Nephron progenitor cell (in vitro differentiated cells): Measurements from ENCODE around the gene C8G.

Experiments used
- DNase-seq: peaks from one replicate; pipeline ENCODE4 v3.0.0; 2021
- H3K27ac Mint-ChIP-seq: 2 replicates; pipeline ENCODE4 v1.8.0; 2021; ENCODE audit warnings: mild to moderate bottlenecking, moderate library complexity, mixed read lengths
- H3K27me3 Mint-ChIP-seq: 2 replicates; pipeline ENCODE4 v1.8.0; 2021; ENCODE audit warnings: mild to moderate bottlenecking, low read depth, mixed read lengths; ENCODE audit not compliant: poor library complexity
- H3K36me3 Mint-ChIP-seq: 2 replicates; pipeline ENCODE4 v1.8.0; 2021; ENCODE audit warnings: low read depth, mixed read lengths
- H3K4me1 Mint-ChIP-seq: 2 replicates; pipeline ENCODE4 v1.8.0; 2021; ENCODE audit warnings: mixed read lengths
- H3K4me3 Mint-ChIP-seq: 2 replicates; pipeline ENCODE4 v1.8.0; 2021; ENCODE audit warnings: mild to moderate bottlenecking, moderate library complexity, mixed read lengths
- H3K9me3 Mint-ChIP-seq: 2 replicates; pipeline ENCODE4 v1.8.0; 2021; ENCODE audit warnings: mild to moderate bottlenecking, moderate library complexity, mixed read lengths
- TF ChIP-seq, protein P1 (sequence below): fragments of 200-600 bp; sonication (generic); IDR thresholded peaks from 2 replicates; pipeline ENCODE4 v1.5.0; 2021; ENCODE audit warnings: antibody characterized with exemption

The C8G gene

DNA sequence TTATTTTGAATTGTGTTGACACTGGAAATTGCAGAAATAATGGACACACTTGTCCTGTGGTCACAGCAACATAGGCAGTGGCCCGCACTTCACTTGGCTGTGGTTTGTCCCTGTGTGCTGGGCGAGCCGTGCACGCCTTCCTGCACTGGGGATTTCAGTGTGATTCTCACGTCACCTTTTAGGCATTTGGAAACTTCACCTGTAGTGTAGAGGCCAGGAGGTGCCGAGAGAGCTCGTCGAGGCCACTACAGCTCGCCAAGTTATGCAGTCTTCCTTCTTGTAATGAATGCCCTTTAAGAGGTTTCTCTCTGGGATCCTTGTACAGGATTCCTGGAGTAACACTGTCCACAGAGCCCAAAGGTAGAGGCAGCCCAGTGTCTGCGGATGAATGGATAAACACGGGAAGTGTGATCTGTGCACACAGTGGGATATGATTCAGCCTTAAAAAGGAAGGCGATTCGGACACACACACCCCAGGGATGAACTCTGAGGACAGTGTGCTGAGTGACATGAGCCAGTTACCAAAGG is 44.0 kb upstream of the C8G start:
- peaks cover 38% of the 10 kb centered on the region for H3K36me3 Mint-ChIP-seq
- no peak for DNase-seq
- H3K9me3 Mint-ChIP-seq = no peaks in the 10 kb centered on the region
- peaks cover 10% of the 10 kb centered on the region for H3K4me1 Mint-ChIP-seq
- no peak overlapping the region for H3K4me3 Mint-ChIP-seq
- peak overlapping the region; percentile 66 for H3K27ac Mint-ChIP-seq
- TF ChIP-seq, protein P1, sequence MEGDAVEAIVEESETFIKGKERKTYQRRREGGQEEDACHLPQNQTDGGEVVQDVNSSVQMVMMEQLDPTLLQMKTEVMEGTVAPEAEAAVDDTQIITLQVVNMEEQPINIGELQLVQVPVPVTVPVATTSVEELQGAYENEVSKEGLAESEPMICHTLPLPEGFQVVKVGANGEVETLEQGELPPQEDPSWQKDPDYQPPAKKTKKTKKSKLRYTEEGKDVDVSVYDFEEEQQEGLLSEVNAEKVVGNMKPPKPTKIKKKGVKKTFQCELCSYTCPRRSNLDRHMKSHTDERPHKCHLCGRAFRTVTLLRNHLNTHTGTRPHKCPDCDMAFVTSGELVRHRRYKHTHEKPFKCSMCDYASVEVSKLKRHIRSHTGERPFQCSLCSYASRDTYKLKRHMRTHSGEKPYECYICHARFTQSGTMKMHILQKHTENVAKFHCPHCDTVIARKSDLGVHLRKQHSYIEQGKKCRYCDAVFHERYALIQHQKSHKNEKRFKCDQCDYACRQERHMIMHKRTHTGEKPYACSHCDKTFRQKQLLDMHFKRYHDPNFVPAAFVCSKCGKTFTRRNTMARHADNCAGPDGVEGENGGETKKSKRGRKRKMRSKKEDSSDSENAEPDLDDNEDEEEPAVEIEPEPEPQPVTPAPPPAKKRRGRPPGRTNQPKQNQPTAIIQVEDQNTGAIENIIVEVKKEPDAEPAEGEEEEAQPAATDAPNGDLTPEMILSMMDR = no peak
- H3K27me3 Mint-ChIP-seq = peaks cover 3% of the 10 kb centered on the region

DNA sequence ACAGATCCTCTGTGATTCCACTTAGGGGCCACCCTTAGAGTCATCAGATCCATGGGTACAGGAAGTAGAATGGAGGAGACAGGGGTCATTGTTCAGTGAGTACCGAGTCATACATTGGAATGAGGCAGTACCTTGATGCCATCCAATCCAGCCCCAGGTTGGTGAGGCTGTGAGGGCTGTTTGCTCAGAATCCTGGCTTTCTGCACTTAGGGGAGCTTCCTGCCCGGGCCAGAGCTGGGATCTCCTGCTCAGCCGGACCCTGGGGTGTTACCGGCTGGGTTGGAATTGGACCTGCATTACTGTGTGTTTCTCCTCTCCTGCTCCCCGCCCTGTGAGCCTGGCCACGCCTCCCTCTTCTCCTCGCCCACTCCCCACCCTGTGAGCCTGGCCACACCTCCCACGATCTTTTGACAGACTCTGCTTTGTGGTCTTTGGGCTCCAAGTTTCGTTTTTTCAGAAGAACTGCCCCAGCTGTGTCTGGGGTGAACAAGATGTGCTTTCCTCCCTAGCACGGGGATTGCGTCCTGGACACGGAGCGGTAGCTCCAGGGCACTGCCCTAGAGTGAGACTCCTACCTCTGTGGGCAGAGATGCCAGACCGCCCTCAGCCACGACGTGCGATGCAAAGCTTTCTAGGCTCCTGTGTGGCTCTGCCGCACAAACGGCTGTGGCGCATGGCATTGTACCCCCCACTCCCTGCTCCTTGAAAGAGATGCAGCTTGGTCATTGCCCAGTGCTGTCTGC is 43.4 kb upstream of the C8G start:
- H3K27me3 Mint-ChIP-seq = peaks cover 3% of the 10 kb centered on the region
- peak overlapping the region; percentile 96 for H3K27ac Mint-ChIP-seq
- DNase-seq = no peak

DNA sequence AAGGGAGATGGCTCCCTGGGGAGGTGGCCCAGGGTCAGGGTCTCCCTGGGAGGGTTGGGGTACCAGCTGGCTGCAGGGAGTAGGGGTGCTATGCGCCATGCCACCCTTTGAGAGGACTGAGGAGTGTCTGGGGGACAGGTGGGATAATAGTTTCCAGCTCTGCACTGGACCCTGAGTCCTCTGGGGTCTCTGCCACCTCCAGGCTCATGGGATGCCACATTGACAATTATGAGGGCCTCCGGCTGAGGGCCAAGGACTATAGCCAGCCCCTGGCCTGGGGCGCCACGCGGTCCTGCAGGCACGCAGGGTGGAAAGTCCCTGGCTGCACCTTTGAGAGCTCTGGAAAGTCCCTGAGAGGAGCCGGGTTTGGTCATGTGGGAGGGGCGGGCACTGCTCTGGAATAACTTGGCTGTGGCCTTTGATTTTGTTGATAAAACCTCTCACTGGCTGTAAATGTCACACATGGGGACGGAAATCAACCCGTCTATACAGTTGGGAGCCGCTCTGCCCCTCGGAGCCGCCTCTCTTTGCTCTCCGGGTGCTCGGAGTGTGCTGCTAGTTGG is 42.7 kb upstream of the C8G start:
- peaks cover 3% of the 10 kb centered on the region for H3K27me3 Mint-ChIP-seq
- TF ChIP-seq, protein P1 = no peak
- DNase-seq = no peak
- H3K27ac Mint-ChIP-seq = peak overlapping the region; percentile 96
- no peaks in the 10 kb centered on the region for H3K9me3 Mint-ChIP-seq
- peaks cover 42% of the 10 kb centered on the region for H3K36me3 Mint-ChIP-seq
- no peaks in the 10 kb centered on the region for H3K4me1 Mint-ChIP-seq
- H3K4me3 Mint-ChIP-seq = no peak overlapping the region

More for the DNA sequence above, 43.4 kb upstream of the C8G start:
- Mint-ChIP-seq H3K36me3 (peaks cover 42% of the 10 kb centered on the region), H3K4me1 (peaks cover 5% of the 10 kb centered on the region), H3K4me3 (no peak overlapping the region), H3K9me3 (no peaks in the 10 kb centered on the region)
- TF ChIP-seq, protein P1 = no peak

DNA sequence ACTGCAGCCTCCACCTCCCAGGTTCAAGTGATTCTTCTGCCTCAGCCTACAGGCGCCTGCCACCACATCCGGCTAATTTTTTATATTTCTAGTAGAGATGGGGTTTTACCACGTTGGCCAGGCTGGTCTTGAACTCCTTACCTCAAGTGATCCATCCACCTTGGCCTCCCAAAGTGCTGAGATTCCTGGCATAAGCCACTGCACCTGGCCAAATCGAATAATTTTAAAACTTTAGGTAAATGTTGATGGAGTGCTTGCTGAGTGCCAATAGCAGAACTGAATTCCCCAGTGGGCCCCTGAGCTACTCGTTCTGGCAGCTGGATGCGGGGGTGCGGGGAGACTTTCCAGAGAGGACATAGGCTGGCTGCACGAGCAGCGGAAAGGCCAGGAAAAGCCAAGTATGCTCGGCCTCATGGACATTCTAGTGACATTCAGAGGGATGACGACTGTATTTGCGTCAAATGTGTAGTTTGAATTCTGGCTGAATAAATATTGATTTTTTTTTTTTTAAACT is 41.9 kb upstream of the C8G start:
- H3K4me3 Mint-ChIP-seq = no peak overlapping the region
- H3K27me3 Mint-ChIP-seq = peaks cover 3% of the 10 kb centered on the region
- H3K9me3 Mint-ChIP-seq = no peaks in the 10 kb centered on the region
- no peaks in the 10 kb centered on the region for H3K4me1 Mint-ChIP-seq
- no peak for DNase-seq
- TF ChIP-seq, protein P1 = no peak
- H3K27ac Mint-ChIP-seq = peak overlapping the region; percentile 64
- peaks cover 45% of the 10 kb centered on the region for H3K36me3 Mint-ChIP-seq

DNA sequence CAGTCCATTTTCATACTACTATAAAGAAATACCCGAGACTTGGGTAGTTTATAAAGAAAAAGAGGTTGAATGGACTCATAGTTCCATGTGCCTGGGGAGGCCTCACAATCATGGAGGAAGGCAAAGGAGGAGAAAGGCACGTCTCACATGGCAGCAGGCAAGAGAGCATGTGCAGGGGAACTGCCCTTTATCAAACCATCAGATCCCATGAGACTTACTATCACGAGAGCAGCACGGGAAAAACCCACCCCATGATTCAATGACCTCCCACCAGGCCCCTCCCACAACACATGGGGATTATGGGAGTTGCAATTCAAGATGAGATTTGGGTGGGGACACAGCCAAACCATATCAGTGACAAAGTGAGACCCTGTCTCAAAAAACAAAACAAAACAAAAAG is 38.8 kb upstream of the C8G start:
- Mint-ChIP-seq H3K27me3 (peaks cover 3% of the 10 kb centered on the region), H3K4me3 (no peak overlapping the region), H3K9me3 (no peaks in the 10 kb centered on the region), H3K36me3 (peaks cover 40% of the 10 kb centered on the region), H3K4me1 (no peaks in the 10 kb centered on the region), H3K27ac (no peak overlapping the region)
- TF ChIP-seq, protein P1 = no peak
- no peak for DNase-seq
